Activated CD4-positive, alpha-beta T cell treated with anti-CD3 and anti-CD28 coated beads for 36 hours (primary cell): ENCODE results near the gene NFKBIB. TPM values are rescaled to one million over a fixed set of nuclear protein-coding genes. Genes with fewer than 3 reads are reported as not detected.
A peak's percentile ranks its signal among the peaks of the same experiment; 100 is the strongest.
"Not testable (repeated sequence)": the region's sequence is repeated elsewhere in the genome, so short reads cannot be mapped to it uniquely, and the experiment has no call there.

Source experiments
- ATAC-seq: fragments of 200-7000 bp; cut with Tn5 transposase; one replicate; pipeline ENCODE4 v1.10.0; 2021; ENCODE audit warnings: mild to moderate bottlenecking, moderate library complexity
- CTCF ChIA-PET: fragments of 350-600 bp; sonication (Branson Sonifier 250); formaldehyde crosslinking; loops from one replicate; lab custom pipeline; 2021; ENCODE audit warnings: antibody characterized with exemption; lab: Charles Lee
- POLR2A ChIA-PET: fragments of 350-600 bp; sonication (Branson Sonifier 250); formaldehyde crosslinking; loops from one replicate; lab custom pipeline; 2021; ENCODE audit warnings: antibody characterized with exemption, inconsistent platforms; lab: Charles Lee
- DNase-seq: peaks from one replicate; pipeline ENCODE4 v3.0.0-alpha.2; 2020
- H3K27ac Mint-ChIP-seq: one replicate; pipeline ENCODE4 v1.8.0; 2021; ENCODE audit warnings: mixed read lengths
- H3K27me3 Mint-ChIP-seq: one replicate; pipeline ENCODE4 v1.8.0; 2021; ENCODE audit warnings: mixed read lengths
- H3K36me3 Mint-ChIP-seq: one replicate; pipeline ENCODE4 v1.8.0; 2021; ENCODE audit warnings: low read depth, mixed read lengths
- H3K4me1 Mint-ChIP-seq: one replicate; pipeline ENCODE4 v1.8.0; 2021; ENCODE audit warnings: mixed read lengths
- H3K4me3 Mint-ChIP-seq: one replicate; pipeline ENCODE4 v1.8.0; 2021; ENCODE audit warnings: mild to moderate bottlenecking, moderate library complexity, mixed read lengths
- H3K9me3 Mint-ChIP-seq: one replicate; pipeline ENCODE4 v1.8.0; 2021; ENCODE audit warnings: low read depth, mixed read lengths
- intact Hi-C, 2 experiments: fragments of 100-400 bp; cut with DNase I in 1 of 2; cut with micrococcal nuclease in 1 of 2; formaldehyde crosslinking; loops; one replicate each; pipeline versions ENCODE4 v1.14.2 to v1.15.1; 2022 to 2024; cut with DNase I, micrococcal nuclease
- total RNA-seq, 2 experiments: library from RNA; stranded (reverse); gene quantifications; one replicate each; pipeline ENCODE4 v1.2.3, GENCODE V29; 2021

Gene NFKBIB
- total RNA-seq, 2 experiments from 2014 or later = 49.4 to 52.5 TPM

DNA sequence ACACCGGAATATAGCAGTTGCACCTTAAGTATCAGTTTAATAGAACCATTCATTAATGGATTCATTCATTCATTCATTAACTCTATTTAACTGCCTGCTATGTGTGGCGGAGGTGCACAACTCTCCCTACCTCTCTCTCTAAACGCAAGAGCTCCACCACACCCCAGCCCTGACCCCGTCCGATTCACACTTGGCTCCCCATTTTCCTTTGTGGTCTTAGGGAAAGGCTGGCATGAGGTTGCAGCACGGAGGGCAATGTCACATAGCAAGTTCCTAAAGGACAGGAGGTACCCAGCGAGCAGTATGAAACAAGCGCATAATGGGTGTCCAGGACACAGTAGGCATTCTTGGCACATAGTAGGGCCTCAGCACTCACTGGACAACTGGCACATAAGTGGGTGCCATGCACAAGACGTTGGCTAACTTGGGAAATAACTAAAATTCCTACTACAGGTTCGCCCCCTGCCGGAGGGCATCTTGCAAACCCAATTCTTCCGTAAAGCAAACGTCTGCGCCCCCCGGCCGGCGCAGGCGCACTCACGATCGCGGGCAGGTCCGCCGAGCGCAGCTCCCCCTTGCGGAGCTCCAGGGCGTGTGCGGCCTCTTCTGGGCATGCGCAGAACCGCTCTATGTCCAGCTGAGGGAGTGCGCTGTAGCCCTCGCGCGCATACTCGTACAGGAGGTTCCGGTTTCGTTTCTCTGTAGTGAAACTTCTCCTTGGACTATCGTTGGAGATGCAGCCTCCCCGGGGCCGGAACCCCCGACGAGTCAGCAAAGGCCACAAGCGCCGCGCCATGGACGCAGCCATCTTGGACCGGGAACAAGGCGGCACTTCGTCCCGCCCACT lies 30.4 kb downstream of the NFKBIB start, which contains the start of gene SARS2:
SARS2 (minus strand) TSS at position 835 of the 847 bp plus-strand sequence; CDS start at position 808, 27 bp downstream.
- Mint-ChIP-seq H3K27ac (peak within 1 kb of the TSS; percentile 92), H3K36me3 (peaks cover 36% of the 10 kb centered on the region), H3K4me1 (peaks cover 28% of the 10 kb centered on the region), H3K4me3 (peak within 1 kb of the TSS; percentile 81), H3K9me3 (peaks cover 4% of the 10 kb centered on the region), H3K27me3 (no peaks in the 10 kb centered on the region)
- intact Hi-C loops = loop anchor here (1.0 to 5.0 kb wide), 26 partner anchors 19 to 1023 kb away; partner anchors contain the start of genes FAM98C (in 2 of the 2), NFKBIB (in 2 of the 2), SIRT2 (in 2 of the 2) and ACTN4 (in 1 of the 2)
- ChIA-PET CTCF (interaction anchor here (0.6 to 2.3 kb wide), 50 partner anchors 9 to 805 kb away, joined by 3 to 23 read pairs (median 4); partner anchors contain the start of genes ACTN4, ECH1, FAM98C and NFKBIB), POLR2A (interaction anchor here (0.6 to 2.4 kb wide), 7 partner anchors 30 to 527 kb away, joined by 3 to 13 read pairs (median 3); partner anchors contain the start of genes ECH1, EIF3K, FAM98C and NFKBIB)
- ATAC-seq (peak; percentile 69), DNase-seq (peak; percentile 95)

DNA sequence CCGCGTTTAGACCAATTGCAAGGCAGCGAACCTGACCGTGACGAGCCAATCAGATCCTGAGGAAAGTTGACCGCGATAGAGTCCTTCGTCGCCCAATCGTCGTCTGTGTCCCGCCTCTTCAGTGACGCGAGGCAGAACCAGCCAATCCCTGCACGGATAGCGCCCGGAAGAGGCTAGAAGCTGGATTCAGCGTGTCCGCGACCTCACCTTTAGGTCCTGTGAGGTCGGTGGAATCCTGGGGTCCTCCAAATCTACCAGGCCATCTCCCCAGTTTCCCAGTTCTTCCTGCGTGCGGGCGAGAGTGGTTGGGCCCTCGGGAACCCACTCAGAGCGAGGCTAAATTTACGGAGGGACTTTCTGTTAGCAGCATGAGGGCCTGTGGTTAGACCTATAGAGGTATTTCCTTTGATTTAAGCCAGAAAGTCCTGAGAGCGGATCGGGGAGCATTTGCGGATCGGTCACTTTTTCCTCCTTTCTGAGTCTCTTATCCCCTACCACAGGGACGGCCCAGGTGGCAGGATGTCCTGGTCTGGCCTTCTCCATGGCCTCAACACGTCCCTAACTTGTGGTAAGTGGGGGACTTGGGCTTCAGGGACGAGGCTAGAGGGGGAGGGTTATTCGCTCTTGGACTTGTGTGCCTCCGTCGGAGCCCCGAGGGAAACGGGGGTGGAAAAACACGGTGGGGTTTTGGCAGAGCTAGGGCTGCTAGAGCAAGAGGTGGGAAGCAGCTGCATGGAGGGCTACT lies 31.2 kb downstream of the NFKBIB start, which contains the start of gene MRPS12:
MRPS12 (plus strand) TSS at position 169 of the 745 bp plus-strand sequence; CDS start at position 520, 351 bp downstream.
- Mint-ChIP-seq H3K27me3 (no peaks in the 10 kb centered on the region), H3K4me1 (peaks cover 28% of the 10 kb centered on the region), H3K4me3 (peak within 1 kb of the TSS; percentile 81), H3K9me3 (peaks cover 4% of the 10 kb centered on the region), H3K27ac (peak within 1 kb of the TSS; percentile 92), H3K36me3 (peaks cover 36% of the 10 kb centered on the region)
- peak; percentile 97 for ATAC-seq
- peak; percentile 99 for DNase-seq
- ChIA-PET CTCF (interaction anchor here (0.6 to 2.3 kb wide), 46 partner anchors 9 to 805 kb away, joined by 3 to 23 read pairs (median 4); partner anchors contain the start of genes ACTN4, ECH1, FAM98C and NFKBIB), POLR2A (interaction anchor here (0.6 to 2.4 kb wide), 8 partner anchors 31 to 1031 kb away, joined by 3 to 13 read pairs (median 3); partner anchors contain the start of genes ECH1, EIF3K, FAM98C and NFKBIB)
- intact Hi-C loops = loop anchor here (1.0 to 5.0 kb wide), 26 partner anchors 18 to 1024 kb away; partner anchors contain the start of genes FAM98C (in 2 of the 2), NFKBIB (in 2 of the 2), SIRT2 (in 2 of the 2) and ACTN4 (in 1 of the 2)

DNA sequence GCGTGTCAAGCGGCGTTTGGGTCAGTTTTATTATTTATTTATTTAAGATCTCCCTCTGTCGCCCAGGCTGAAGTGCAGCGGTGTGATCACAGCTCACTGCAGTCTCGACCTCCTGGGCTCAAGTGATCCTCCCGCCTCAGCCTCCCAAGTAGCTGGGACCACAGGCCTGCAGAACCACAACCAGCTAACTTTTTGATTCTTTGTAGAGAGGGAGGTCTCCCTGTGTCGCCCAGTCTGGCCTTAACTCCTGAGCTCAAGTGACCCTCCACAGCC lies 31.7 kb downstream of the NFKBIB start:
- POLR2A ChIA-PET = interaction anchor here (0.6 to 2.4 kb wide), 3 partner anchors 31 to 1030 kb away, joined by 3 to 13 read pairs (median 6); partner anchors contain the start of genes NFKBIB and SIRT2
- H3K36me3 Mint-ChIP-seq = peaks cover 36% of the 10 kb centered on the region
- intact Hi-C loops = loop anchor here (2.0 to 5.0 kb wide), 6 partner anchors 204 to 595 kb away; partner anchors contain the start of gene PLEKHG2 (in 1 of the 2)

DNA sequence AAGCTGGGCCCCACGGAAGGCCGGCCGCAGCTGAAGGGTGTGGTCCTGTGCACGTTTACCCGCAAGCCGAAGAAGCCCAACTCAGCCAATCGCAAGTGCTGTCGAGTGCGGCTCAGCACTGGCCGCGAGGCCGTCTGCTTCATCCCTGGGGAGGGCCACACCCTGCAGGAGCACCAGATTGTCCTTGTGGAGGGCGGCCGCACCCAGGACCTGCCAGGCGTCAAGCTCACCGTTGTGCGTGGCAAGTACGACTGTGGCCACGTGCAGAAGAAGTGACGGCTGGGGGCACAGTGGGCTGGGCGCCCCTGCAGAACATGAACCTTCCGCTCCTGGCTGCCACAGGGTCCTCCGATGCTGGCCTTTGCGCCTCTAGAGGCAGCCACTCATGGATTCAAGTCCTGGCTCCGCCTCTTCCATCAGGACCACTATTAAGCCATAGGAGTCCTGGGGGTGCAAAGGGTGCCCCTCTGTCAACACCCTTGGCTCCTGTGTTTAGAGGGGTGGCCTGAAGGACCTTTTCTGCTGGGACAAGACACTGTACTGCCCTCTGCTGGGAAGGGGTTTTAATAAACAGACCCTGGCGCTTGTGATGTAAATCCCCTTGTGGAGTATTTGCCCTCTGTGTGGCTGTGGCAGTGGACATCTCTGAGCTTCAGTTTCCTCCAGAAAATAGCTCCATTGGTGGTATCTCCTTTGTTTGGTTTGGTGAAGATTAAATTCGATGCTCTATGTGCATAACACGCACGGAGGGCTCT lies 32.8 kb downstream of the NFKBIB start:
- no peaks in the 10 kb centered on the region for H3K27me3 Mint-ChIP-seq
- peaks cover 4% of the 10 kb centered on the region for H3K9me3 Mint-ChIP-seq
- peaks cover 28% of the 10 kb centered on the region for H3K4me1 Mint-ChIP-seq
- DNase-seq (peak; percentile 60), ATAC-seq (no peak)
- peak overlapping the region; percentile 25 for H3K27ac Mint-ChIP-seq
- intact Hi-C loops = loop anchor here in 1 of 2 experiments (5.0 kb wide), 1 partner anchor 205 kb away; no protein-coding TSS in a partner anchor
- H3K4me3 Mint-ChIP-seq = peak overlapping the region; percentile 52
- ChIA-PET CTCF (interaction anchor here (0.6 to 2.2 kb wide), 9 partner anchors 15 to 417 kb away, joined by 3 to 7 read pairs (median 3); partner anchors contain the start of gene EIF3K), POLR2A (interaction anchor here (0.9 kb wide), 1 partner anchor 45 kb away, joined by 5 read pairs; no protein-coding TSS in a partner anchor)
- peaks cover 35% of the 10 kb centered on the region for H3K36me3 Mint-ChIP-seq

More for the DNA sequence above, 31.7 kb downstream of the NFKBIB start:
- Mint-ChIP-seq H3K4me3 (peak overlapping the region; percentile 81), H3K4me1 (peaks cover 28% of the 10 kb centered on the region), H3K27ac (peak overlapping the region; percentile 92), H3K9me3 (peaks cover 4% of the 10 kb centered on the region), H3K27me3 (no peaks in the 10 kb centered on the region)
- no peak for ATAC-seq
- CTCF ChIA-PET = interaction anchor here (0.8 to 2.3 kb wide), 8 partner anchors 13 to 297 kb away, joined by 3 to 23 read pairs (median 6); partner anchors contain the start of genes NFKBIB and SIRT2
- DNase-seq = no peak

DNA sequence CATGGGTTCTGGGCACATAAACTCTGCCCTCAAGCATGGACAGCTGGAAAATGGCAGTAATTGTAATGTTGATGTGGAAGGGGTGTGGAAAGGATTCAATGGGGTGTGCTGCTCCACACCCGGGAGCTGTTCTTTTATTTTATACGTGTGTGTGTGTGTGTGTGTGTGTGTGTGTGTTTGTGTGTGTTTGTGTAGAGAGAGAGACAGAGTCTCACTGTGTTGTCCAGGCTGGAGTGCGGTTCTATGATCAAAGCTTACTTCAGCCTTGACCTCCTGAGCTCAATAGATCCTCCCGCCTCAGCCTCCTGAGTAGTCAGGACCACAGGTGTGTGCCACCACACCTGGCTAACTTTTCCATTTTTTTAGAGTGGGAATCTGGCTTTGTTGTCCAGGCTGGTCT lies 33.8 kb downstream of the NFKBIB start:
- peaks cover 32% of the 10 kb centered on the region for H3K36me3 Mint-ChIP-seq
- peaks cover 20% of the 10 kb centered on the region for H3K4me1 Mint-ChIP-seq
- intact Hi-C loops = loop anchor here in 1 of 2 experiments (5.0 kb wide), 1 partner anchor 206 kb away; no protein-coding TSS in a partner anchor
- ChIA-PET CTCF (interaction anchor here (0.6 to 1.4 kb wide), 8 partner anchors 14 to 488 kb away, joined by 3 to 6 read pairs (median 3); no protein-coding TSS in a partner anchor), POLR2A (interaction anchor here (0.5 to 0.9 kb wide), 2 partner anchors 44 to 78 kb away, joined by 3 to 5 read pairs; no protein-coding TSS in a partner anchor)
- DNase-seq = no peak
- H3K4me3 Mint-ChIP-seq = no peak overlapping the region
- H3K27ac Mint-ChIP-seq = no peak overlapping the region
- no peaks in the 10 kb centered on the region for H3K27me3 Mint-ChIP-seq
- no peak for ATAC-seq
- peaks cover 4% of the 10 kb centered on the region for H3K9me3 Mint-ChIP-seq

DNA sequence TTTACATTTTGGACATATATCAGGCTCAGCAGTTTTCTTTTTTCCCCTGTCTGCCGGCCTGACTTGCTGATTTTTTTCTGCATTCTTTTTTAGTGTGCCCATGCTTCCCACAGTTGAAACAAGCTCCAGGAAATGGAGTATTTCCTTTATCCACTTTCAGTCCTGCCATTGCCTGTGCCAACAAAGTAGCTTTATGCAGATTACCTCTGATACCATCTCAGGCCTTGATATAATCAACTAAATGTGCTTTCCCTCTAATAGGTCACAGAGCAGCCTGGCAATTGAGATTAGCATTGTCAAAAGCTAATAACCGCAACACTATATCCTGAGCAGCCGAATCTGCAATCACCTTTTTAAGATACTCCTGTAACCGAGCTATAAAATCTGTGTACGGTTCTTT lies 40.2 kb downstream of the NFKBIB start:
- CTCF ChIA-PET = interaction anchor here (0.7 to 1.9 kb wide), 6 partner anchors 9 to 396 kb away, joined by 3 to 8 read pairs (median 4); partner anchors contain the start of genes MRPS12, NFKBIB, SARS2 and SIRT2
- intact Hi-C loops = no loop called here

DNA sequence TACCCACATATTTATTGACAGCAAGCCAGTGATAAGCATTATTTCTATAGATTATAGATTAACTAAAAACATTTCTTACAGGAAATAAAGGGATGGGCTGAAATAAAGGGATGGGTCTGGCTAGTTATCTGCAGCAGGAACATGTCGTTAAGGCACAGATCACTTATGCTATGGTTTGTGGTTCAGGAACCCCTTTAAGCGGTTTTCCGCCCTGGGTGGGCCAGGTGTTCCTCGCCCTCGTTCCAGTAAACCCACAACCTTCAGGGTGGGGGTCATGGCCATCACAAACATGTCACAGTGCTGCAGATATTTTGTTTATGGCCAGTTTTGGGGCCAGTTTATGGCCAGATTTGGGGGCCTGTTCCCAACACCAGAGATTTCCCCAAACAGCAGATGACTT lies 41.7 kb downstream of the NFKBIB start:
- POLR2A ChIA-PET, ATAC-seq, intact Hi-C loops, H3K36me3 Mint-ChIP-seq, H3K4me3 Mint-ChIP-seq, H3K27me3 Mint-ChIP-seq, H3K27ac Mint-ChIP-seq, DNase-seq, H3K9me3 Mint-ChIP-seq: not testable (repeated sequence)
- peaks cover 13% of the 10 kb centered on the region for H3K4me1 Mint-ChIP-seq
- CTCF ChIA-PET = interaction anchor here (0.6 kb wide), 1 partner anchor 145 kb away, joined by 4 read pairs; no protein-coding TSS in a partner anchor

More for the DNA sequence above, 40.2 kb downstream of the NFKBIB start:
- Mint-ChIP-seq H3K9me3 (peaks cover under 1% of the 10 kb centered on the region), H3K4me1 (peaks cover 13% of the 10 kb centered on the region), H3K36me3 (peaks cover 2% of the 10 kb centered on the region), H3K27me3 (no peaks in the 10 kb centered on the region), H3K27ac (no peak overlapping the region), H3K4me3 (no peak overlapping the region)
- no peak for DNase-seq
- no peak for ATAC-seq
- POLR2A ChIA-PET = no interaction called here

DNA sequence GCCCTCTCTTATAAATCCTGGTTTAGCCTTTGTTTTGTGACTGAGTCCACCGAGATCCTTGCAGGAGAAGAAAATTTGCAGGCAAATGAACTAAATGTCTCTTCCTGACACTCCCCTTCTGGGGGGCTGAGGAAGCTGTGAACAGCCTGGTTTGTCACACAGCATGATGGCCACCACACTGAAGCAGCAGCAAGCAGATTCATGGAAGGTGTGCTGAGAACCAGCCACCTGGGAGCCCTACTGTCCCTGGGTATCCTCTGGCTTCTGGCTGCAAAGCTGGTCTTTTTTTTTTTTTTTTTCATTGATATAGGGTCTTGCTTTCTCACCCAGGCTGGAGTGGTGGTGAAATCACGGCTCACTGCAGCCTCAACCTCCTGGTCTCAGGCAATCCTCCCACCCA lies 42.2 kb downstream of the NFKBIB start:
- intact Hi-C loops = no loop called here
- no peak overlapping the region for H3K4me3 Mint-ChIP-seq
- CTCF ChIA-PET = interaction anchor here (0.6 kb wide), 1 partner anchor 533 kb away, joined by 3 read pairs; no protein-coding TSS in a partner anchor

DNA sequence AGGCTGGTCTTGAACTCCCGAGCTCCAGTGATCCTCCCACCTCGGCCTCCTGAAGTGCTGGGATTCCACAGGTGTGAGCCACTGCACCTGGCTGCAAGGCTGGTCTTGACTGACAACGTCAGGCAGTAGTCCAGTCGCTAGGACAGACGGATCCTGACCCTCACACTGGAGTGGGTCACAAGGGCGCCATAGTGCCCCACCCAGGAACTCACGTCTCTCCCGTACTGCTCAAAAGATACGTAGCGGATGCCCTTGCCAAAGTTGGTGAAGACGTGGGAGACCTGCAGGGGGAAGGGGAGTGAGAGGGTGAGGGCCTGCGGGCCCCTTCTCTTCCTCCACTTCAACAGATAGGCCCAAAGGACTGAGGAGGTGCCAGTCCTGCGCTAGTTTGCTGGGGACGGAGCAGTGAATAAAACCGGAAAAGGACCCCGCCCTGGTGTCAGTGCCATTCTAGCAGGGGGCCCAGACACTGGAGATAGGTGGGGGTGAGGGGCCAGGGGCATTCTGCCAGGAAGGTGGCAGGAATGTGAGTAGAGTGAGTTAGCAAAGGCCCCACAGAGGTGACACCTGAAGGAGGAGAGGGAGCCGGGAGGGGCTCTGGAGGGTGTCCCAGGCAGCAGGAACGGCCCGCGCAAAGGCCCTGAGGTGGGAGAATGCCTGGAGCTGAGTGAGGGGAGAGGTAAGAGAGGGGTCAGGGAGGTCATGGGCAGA lies 42.9 kb downstream of the NFKBIB start:
- POLR2A ChIA-PET = no interaction called here
- no peaks in the 10 kb centered on the region for H3K9me3 Mint-ChIP-seq
- peaks cover 13% of the 10 kb centered on the region for H3K4me1 Mint-ChIP-seq
- ATAC-seq (no peak), DNase-seq (no peak)
- CTCF ChIA-PET = no interaction called here
- intact Hi-C loops = no loop called here
- H3K27me3 Mint-ChIP-seq = no peaks in the 10 kb centered on the region
- no peak overlapping the region for H3K27ac Mint-ChIP-seq
- no peak overlapping the region for H3K4me3 Mint-ChIP-seq
- no peaks in the 10 kb centered on the region for H3K36me3 Mint-ChIP-seq

More for the DNA sequence above, 42.2 kb downstream of the NFKBIB start:
- ATAC-seq = no peak
- H3K36me3 Mint-ChIP-seq = no peaks in the 10 kb centered on the region
- no peaks in the 10 kb centered on the region for H3K9me3 Mint-ChIP-seq
- H3K27ac Mint-ChIP-seq = peak overlapping the region; percentile 19
- POLR2A ChIA-PET = no interaction called here
- DNase-seq = no peak
- H3K27me3 Mint-ChIP-seq = no peaks in the 10 kb centered on the region
- peaks cover 13% of the 10 kb centered on the region for H3K4me1 Mint-ChIP-seq
